GM23248 (cell line): ENCODE measurements around the gene ERC2.

ENCODE experiments used
- EZH2 ChIP-seq: fragments of 200-600 bp; sonication (generic); IDR thresholded peaks from 2 replicates; pipeline ENCODE4 v1.6.1; 2018; ENCODE audit warnings: antibody characterized with exemption, mild to moderate bottlenecking; ENCODE audit not compliant: insufficient read depth, poor library complexity, severe bottlenecking
- EZH2phosphoT487 ChIP-seq: fragments of 200-600 bp; sonication (generic); IDR thresholded peaks from 2 replicates; pipeline ENCODE4 v1.6.1; 2018; ENCODE audit warnings: antibody characterized with exemption, moderate library complexity, mild to moderate bottlenecking, low read depth; ENCODE audit not compliant: insufficient read depth

DNA sequence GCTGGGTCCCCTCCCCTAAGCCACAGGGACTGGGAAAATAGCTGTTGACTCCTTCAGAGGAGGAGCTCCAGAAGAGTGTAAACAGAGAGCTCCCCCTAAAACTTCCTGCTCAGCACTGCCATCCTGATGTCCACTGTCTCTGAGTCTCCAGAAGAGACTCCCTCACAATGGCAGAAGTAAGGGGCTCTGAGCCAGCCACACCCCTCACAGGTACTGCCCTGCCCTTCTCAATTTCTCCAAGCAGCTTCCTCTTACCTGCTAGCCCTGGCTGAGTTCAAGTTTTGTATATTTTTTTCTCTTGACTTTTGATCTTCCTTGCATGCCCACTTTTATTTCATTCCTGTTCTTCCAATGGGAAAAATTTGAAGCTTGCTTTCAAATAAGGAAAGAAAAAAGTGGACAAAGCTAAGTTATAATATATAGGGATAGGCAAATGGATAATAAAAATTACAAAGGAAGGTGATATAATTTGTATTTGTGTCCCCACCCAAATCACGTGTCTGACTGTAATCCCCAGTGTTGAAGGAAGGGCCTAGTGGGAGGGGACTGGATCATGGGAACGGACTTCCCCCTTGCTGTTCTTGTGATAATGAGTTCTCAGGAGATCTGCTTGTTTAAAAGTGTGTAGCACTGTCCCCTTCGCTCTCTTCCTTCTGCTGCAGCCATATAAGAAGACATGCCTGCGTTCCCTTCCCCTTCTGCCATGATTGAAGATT lies 539.0 kb downstream of the ERC2 start:
- TF ChIP-seq EZH2phosphoT487, result no peak
- no peak for TF ChIP-seq EZH2
